ENCODE results near the gene ECT2. TPM values are rescaled to one million over a fixed set of nuclear protein-coding genes. Genes with fewer than 3 reads are reported as not detected.

ECT2 gene
- total and polyA plus RNA-seq, 8 donors, result 1.2 to 28.1 (median 9.2) TPM

DNA sequence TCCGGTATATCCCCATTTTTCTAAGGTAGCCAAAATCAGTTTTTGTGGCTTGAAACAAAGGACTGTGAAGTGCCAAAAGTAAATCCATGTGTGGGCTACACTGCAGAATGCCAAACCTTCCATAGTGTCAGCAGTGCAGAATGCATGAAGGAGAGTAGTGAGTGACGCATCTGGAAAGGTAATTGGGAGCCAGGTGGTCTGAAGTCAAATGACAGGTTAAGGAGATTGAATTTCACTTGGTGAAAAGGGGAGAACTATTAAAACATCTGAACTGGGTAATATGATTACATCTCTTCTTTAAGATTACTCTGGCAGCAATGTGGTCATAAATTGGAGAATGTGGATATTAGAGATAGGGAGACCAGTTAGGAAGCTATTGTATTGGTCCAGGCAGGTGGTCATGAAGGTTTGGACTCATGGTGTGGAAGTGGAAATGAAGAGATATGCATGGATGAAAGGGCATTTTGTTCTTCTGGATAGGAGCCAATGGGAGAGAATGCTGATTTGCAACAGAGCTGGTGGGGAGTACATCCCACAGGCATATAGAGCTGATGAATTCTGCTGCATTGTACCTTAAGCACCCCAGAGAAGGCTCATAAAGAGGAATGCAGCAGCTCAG, 118.2 kb downstream of the ECT2 start:
- intact Hi-C loops (cut with DNase I; ENCODE audit: low total_unique reads), result no loop called here
- TF ChIP-seq EP300 (IDR thresholded peaks at IDR 0.05), result no peak
- no peak for TF ChIP-seq POLR2A (IDR thresholded peaks at IDR 0.05)
- no peaks in the 10 kb centered on the region for H3K36me3 ChIP-seq
- 90 to 100% (median 97%) methylated on average over 2 of the region's 2 CpGs for WGBS, 5 donors
- H3K27me3 ChIP-seq, result no peaks in the 10 kb centered on the region
- H3K9me3 ChIP-seq, result no peaks in the 10 kb centered on the region
- no peak for DNase-seq
- H3K4me1 ChIP-seq, result peaks cover 6 to 16% (median 6%) of the 10 kb centered on the region in 4 donors
- no peak overlapping the region for H3K27ac ChIP-seq
- H3K4me3 ChIP-seq, result no peak overlapping the region

DNA sequence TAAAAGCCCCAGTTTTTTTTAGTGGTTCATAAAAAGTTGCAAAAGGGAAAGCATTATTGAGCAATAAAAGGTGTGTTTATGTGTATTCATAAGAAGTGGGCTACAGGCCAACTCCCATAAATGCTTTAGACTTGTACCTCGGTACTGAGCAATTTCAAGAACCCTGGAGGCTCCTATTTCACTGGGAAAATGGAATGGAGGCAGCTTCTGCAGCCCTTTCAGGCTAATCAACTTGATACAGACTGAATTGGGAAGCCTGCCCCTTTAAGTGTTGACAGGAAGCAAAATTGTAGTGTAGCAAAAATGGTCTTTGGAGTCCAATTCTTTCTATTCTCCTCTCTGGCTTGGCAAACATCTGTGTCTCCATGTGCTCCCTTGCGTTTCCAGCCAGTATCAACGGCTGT, 118.8 kb downstream of the ECT2 start:
- no peaks in the 10 kb centered on the region for H3K36me3 ChIP-seq
- H3K4me1 ChIP-seq, result peaks cover 6 to 16% (median 6%) of the 10 kb centered on the region in 4 donors
- H3K9me3 ChIP-seq, result no peaks in the 10 kb centered on the region
- TF ChIP-seq EP300 (IDR thresholded peaks at IDR 0.05), result no peak
- no peak for TF ChIP-seq POLR2AphosphoS5 (IDR thresholded peaks at IDR 0.05)
- no peak for TF ChIP-seq POLR2A (IDR thresholded peaks at IDR 0.05)
- TF ChIP-seq, protein P1, sequence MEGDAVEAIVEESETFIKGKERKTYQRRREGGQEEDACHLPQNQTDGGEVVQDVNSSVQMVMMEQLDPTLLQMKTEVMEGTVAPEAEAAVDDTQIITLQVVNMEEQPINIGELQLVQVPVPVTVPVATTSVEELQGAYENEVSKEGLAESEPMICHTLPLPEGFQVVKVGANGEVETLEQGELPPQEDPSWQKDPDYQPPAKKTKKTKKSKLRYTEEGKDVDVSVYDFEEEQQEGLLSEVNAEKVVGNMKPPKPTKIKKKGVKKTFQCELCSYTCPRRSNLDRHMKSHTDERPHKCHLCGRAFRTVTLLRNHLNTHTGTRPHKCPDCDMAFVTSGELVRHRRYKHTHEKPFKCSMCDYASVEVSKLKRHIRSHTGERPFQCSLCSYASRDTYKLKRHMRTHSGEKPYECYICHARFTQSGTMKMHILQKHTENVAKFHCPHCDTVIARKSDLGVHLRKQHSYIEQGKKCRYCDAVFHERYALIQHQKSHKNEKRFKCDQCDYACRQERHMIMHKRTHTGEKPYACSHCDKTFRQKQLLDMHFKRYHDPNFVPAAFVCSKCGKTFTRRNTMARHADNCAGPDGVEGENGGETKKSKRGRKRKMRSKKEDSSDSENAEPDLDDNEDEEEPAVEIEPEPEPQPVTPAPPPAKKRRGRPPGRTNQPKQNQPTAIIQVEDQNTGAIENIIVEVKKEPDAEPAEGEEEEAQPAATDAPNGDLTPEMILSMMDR (IDR thresholded peaks at IDR 0.05), result no peak
- H3K27ac ChIP-seq, result no peak overlapping the region
- WGBS, 5 donors, result 16 to 37% (median 25%) methylated on average over 3 of the region's 3 CpGs
- H3K4me3 ChIP-seq, result no peak overlapping the region
- intact Hi-C loops (cut with DNase I; ENCODE audit: low total_unique reads), result no loop called here
- no peaks in the 10 kb centered on the region for H3K27me3 ChIP-seq
- peak in 1 of 2 donors; percentile 33 for DNase-seq

DNA sequence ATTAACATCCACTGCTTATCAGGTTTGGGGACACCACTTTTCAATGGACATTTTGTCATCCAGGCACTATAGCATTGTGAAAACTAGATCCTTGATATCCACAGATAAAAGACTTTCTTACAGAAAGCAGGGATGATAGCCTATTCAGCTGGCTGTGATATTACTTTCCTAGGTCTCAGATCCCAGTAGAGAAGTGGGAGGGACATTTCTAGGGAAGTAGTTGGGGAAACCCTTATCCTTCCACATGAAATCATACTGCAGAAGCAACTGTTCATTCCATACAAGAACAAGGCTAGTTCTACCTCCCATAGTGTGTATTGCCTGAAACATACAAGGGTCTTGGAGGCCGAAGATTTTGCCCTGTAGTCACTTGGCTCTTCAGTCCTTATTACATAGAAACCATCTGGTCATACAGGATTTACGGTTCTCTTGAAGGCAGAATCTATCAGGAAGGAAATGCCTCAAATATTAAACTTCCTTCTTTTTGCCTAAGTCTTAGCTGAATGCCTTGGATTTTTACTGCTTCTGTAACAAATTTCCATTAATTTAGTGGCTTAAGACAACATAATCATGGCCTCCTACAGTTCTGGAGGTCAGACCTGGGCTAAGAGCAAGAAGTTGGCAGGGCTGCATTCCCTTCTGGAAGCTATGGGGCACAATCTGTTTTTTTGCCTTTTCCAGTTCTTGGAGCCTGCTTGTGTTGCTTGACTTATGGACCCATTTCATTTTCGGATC, 119.4 kb downstream of the ECT2 start:
- no peak for DNase-seq
- no peaks in the 10 kb centered on the region for H3K9me3 ChIP-seq
- peaks cover 6 to 16% (median 6%) of the 10 kb centered on the region in 4 donors for H3K4me1 ChIP-seq
- intact Hi-C loops (cut with DNase I; ENCODE audit: low total_unique reads), result no loop called here
- TF ChIP-seq, protein P1 (IDR thresholded peaks at IDR 0.05), result no peak
- 68 to 74% (median 72%) methylated on average over 3 of the region's 3 CpGs for WGBS, 5 donors
- no peaks in the 10 kb centered on the region for H3K36me3 ChIP-seq
- H3K27ac ChIP-seq, result no peak overlapping the region
- H3K27me3 ChIP-seq, result no peaks in the 10 kb centered on the region
- H3K4me3 ChIP-seq, result no peak overlapping the region

Small RNA genes lying within 50 kb of the gene (small RNA-seq; reads per million reads assigned to genes)
- 0 reads per million in 4 donors for gene AC108667.1
- gene RF00139, result 0 reads per million in 4 donors
- 0 reads per million in 4 donors for gene RNU4-4P
- gene RNU6-547P, result 0 reads per million in 4 donors

Other genes starting within 250 kb of the ECT2 start
- 10 to 100 TPM in 4 of 5 donors, 1 to 10 TPM in 1; 4.0 to 84.2 (median 29.2) TPM for gene TNFSF10, start 227.3 kb upstream of the ECT2 start, total RNA-seq
- gene TNFSF10, start 227.3 kb upstream of the ECT2 start, polyA plus RNA-seq, result 10 to 100 TPM; 18.4 to 54.3 (median 18.5) TPM
- gene NCEH1, start 39.7 kb upstream of the ECT2 start, total RNA-seq, result 10 to 100 TPM in 2 of 5 donors, 1 to 10 TPM in 3; 1.2 to 19.9 (median 8.0) TPM
- gene NCEH1, start 39.7 kb upstream of the ECT2 start, polyA plus RNA-seq, result 1 to 10 TPM; 1.8 to 7.0 (median 3.4) TPM